ENCODE measurements around the gene BBOX1. TPM values are rescaled to one million over a fixed set of nuclear protein-coding genes. Genes with fewer than 3 reads are reported as not detected.

The BBOX1 gene
- total RNA-seq, 1 donor from 2014 or later = not detected

GRCh38 chr11:27075655-27076054 is 35.0 kb downstream of the BBOX1 start:
- no peak overlapping the region for H3K4me3 ChIP-seq
- H3K27me3 ChIP-seq = no peaks in the 10 kb centered on the region
- Mint-ChIP-seq H3K27me3 (ENCODE audit: insufficient read depth, low read depth) (peaks cover 9% of the 10 kb centered on the region), H3K36me3 (no peaks in the 10 kb centered on the region), H3K4me1 (peaks cover 12% of the 10 kb centered on the region), H3K4me3 (no peak overlapping the region), H3K9me3 (peaks cover 4% of the 10 kb centered on the region), H3K27ac (no peak overlapping the region)
- no peaks in the 10 kb centered on the region for H4K20me1 ChIP-seq (ENCODE audit: low read depth)
- TF ChIP-seq EZH2 (IDR thresholded peaks at IDR 0.05) (no peak), CTCF (IDR thresholded peaks at IDR 0.05) (no peak), EZH2phosphoT487 (IDR thresholded peaks at IDR 0.05) (no peak)
- H3K4me1 ChIP-seq = peaks cover 18% of the 10 kb centered on the region
- no peaks in the 10 kb centered on the region for H3F3A ChIP-seq (ENCODE audit: low read depth)
- H3K36me3 ChIP-seq = no peaks in the 10 kb centered on the region
- H3K79me2 ChIP-seq (ENCODE audit: low read depth) = no peaks in the 10 kb centered on the region
- no peak overlapping the region for H2AFZ ChIP-seq (replicated peaks)
- no peaks in the 10 kb centered on the region for H3K9me3 ChIP-seq (ENCODE audit: low read depth)
- no peak overlapping the region for H3K9ac ChIP-seq
- no peak overlapping the region for H3K27ac ChIP-seq
- DNase-seq (ENCODE audit: low spot score) = peak; percentile 26
- no peak overlapping the region for H3K4me2 ChIP-seq

GRCh38 chr11:27076121-27076589 is 35.5 kb downstream of the BBOX1 start:
- H3K36me3 ChIP-seq = no peaks in the 10 kb centered on the region
- no peak overlapping the region for H2AFZ ChIP-seq (replicated peaks)
- no peaks in the 10 kb centered on the region for H4K20me1 ChIP-seq (ENCODE audit: low read depth)
- Mint-ChIP-seq H3K27me3 (ENCODE audit: insufficient read depth, low read depth) (peaks cover 9% of the 10 kb centered on the region), H3K27ac (peak overlapping the region; percentile 12), H3K36me3 (no peaks in the 10 kb centered on the region), H3K4me1 (peaks cover 12% of the 10 kb centered on the region), H3K9me3 (peaks cover 4% of the 10 kb centered on the region), H3K4me3 (no peak overlapping the region)
- peak overlapping the region; percentile 28 for H3K4me2 ChIP-seq
- TF ChIP-seq CTCF (IDR thresholded peaks at IDR 0.05) (no peak), EZH2 (IDR thresholded peaks at IDR 0.05) (no peak), EZH2phosphoT487 (IDR thresholded peaks at IDR 0.05) (no peak)
- peaks cover 18% of the 10 kb centered on the region for H3K4me1 ChIP-seq
- peak; percentile 21 for DNase-seq (ENCODE audit: low spot score)
- no peaks in the 10 kb centered on the region for H3F3A ChIP-seq (ENCODE audit: low read depth)
- no peak overlapping the region for H3K9ac ChIP-seq
- H3K27ac ChIP-seq = no peak overlapping the region
- H3K27me3 ChIP-seq = no peaks in the 10 kb centered on the region
- H3K4me3 ChIP-seq = no peak overlapping the region
- no peaks in the 10 kb centered on the region for H3K79me2 ChIP-seq (ENCODE audit: low read depth)
- H3K9me3 ChIP-seq (ENCODE audit: low read depth) = no peaks in the 10 kb centered on the region

- no peak overlapping the region for H3K27ac ChIP-seq
- no peak overlapping the region for H3K4me3 Mint-ChIP-seq
- no peaks in the 10 kb centered on the region for H3K36me3 Mint-ChIP-seq
- H3K4me1 ChIP-seq = peaks cover 28% of the 10 kb centered on the region
- no peak overlapping the region for H3K9ac ChIP-seq
- H3K9me3 ChIP-seq (ENCODE audit: low read depth) = no peaks in the 10 kb centered on the region
- H4K20me1 ChIP-seq (ENCODE audit: low read depth) = no peaks in the 10 kb centered on the region
- H3K4me1 Mint-ChIP-seq = peaks cover 26% of the 10 kb centered on the region
- no peak overlapping the region for H3K4me2 ChIP-seq
- H3K27me3 Mint-ChIP-seq (ENCODE audit: insufficient read depth, low read depth) = peaks cover 5% of the 10 kb centered on the region
- H3K4me3 ChIP-seq = no peak overlapping the region
- no peaks in the 10 kb centered on the region for H3K36me3 ChIP-seq
- H2AFZ ChIP-seq (replicated peaks) = no peak overlapping the region
- H3K27me3 ChIP-seq = no peaks in the 10 kb centered on the region
- H3F3A ChIP-seq (ENCODE audit: low read depth) = peaks cover 5% of the 10 kb centered on the region
- TF ChIP-seq EZH2phosphoT487 (IDR thresholded peaks at IDR 0.05) (no peak), CTCF (IDR thresholded peaks at IDR 0.05) (no peak), EZH2 (IDR thresholded peaks at IDR 0.05) (no peak)
- H3K9me3 Mint-ChIP-seq = no peaks in the 10 kb centered on the region
- H3K79me2 ChIP-seq (ENCODE audit: low read depth) = no peaks in the 10 kb centered on the region
- no peak for DNase-seq (ENCODE audit: low spot score)
- H3K27ac Mint-ChIP-seq = no peak overlapping the region
Measured at GRCh38 chr11:27081056-27081455, 40.4 kb downstream of the BBOX1 start.

All from neural progenitor cell (in vitro differentiated cells).